ENCODE data around the gene UBE2G2.

Gene UBE2G2

GRCh38 chr21:44750675-44751025 lies 51.0 kb downstream of the UBE2G2 start:
- no peaks in the 10 kb centered on the region for H3K9me3 ChIP-seq (ENCODE audit: control insufficient read depth, low read length)
- WGBS, 2 experiments, result 79 to 82% methylated on average over 12 of the region's 12 CpGs
- no peak overlapping the region for H3K4me3 ChIP-seq (ENCODE audit: insufficient read depth, low read depth, low read length)
- H3K36me3 ChIP-seq (ENCODE audit: control insufficient read depth, insufficient read depth, low read length), result no peaks in the 10 kb centered on the region
- peaks cover 9% of the 10 kb centered on the region for H3K4me1 ChIP-seq (ENCODE audit: control insufficient read depth, insufficient read depth, low read length)
- H3K27ac ChIP-seq (ENCODE audit: insufficient read depth, low read depth, low read length, poor library complexity, severe bottlenecking), result no peak overlapping the region
- H3K27me3 ChIP-seq (ENCODE audit: control insufficient read depth, insufficient read depth, low read length, poor library complexity, severe bottlenecking), result peaks cover 9% of the 10 kb centered on the region

- 91 to 92% methylated on average over 47 of the region's 47 CpGs for WGBS, 2 experiments
- H3K4me3 ChIP-seq (ENCODE audit: insufficient read depth, low read depth, low read length), result no peak overlapping the region
- no peak overlapping the region for H3K27ac ChIP-seq (ENCODE audit: insufficient read depth, low read depth, low read length, poor library complexity, severe bottlenecking)
- no peaks in the 10 kb centered on the region for H3K9me3 ChIP-seq (ENCODE audit: control insufficient read depth, low read length)
- peaks cover 9% of the 10 kb centered on the region for H3K27me3 ChIP-seq (ENCODE audit: control insufficient read depth, insufficient read depth, low read length, poor library complexity, severe bottlenecking)
- H3K36me3 ChIP-seq (ENCODE audit: control insufficient read depth, insufficient read depth, low read length), result no peaks in the 10 kb centered on the region
- peaks cover 9% of the 10 kb centered on the region for H3K4me1 ChIP-seq (ENCODE audit: control insufficient read depth, insufficient read depth, low read length)
Measured at GRCh38 chr21:44749759-44750674, 51.6 kb downstream of the UBE2G2 start.

- no peak overlapping the region for H3K4me3 ChIP-seq (ENCODE audit: insufficient read depth, low read depth, low read length)
- no peaks in the 10 kb centered on the region for H3K9me3 ChIP-seq (ENCODE audit: control insufficient read depth, low read length)
- H3K4me1 ChIP-seq (ENCODE audit: control insufficient read depth, insufficient read depth, low read length), result peaks cover 9% of the 10 kb centered on the region
- peaks cover 9% of the 10 kb centered on the region for H3K27me3 ChIP-seq (ENCODE audit: control insufficient read depth, insufficient read depth, low read length, poor library complexity, severe bottlenecking)
- H3K27ac ChIP-seq (ENCODE audit: insufficient read depth, low read depth, low read length, poor library complexity, severe bottlenecking), result no peak overlapping the region
- WGBS, 2 experiments, result 66 to 71% methylated on average over 26 of the region's 26 CpGs
- H3K36me3 ChIP-seq (ENCODE audit: control insufficient read depth, insufficient read depth, low read length), result no peaks in the 10 kb centered on the region
Measured at GRCh38 chr21:44749116-44749758, 52.4 kb downstream of the UBE2G2 start.

GRCh38 chr21:44748621-44749020 lies 53.0 kb downstream of the UBE2G2 start:
- Histone ChIP-seq H3K27ac (ENCODE audit: insufficient read depth, low read depth, low read length, poor library complexity, severe bottlenecking) (no peak overlapping the region), H3K36me3 (ENCODE audit: control insufficient read depth, insufficient read depth, low read length) (no peaks in the 10 kb centered on the region), H3K4me3 (ENCODE audit: insufficient read depth, low read depth, low read length) (no peak overlapping the region), H3K27me3 (ENCODE audit: control insufficient read depth, insufficient read depth, low read length, poor library complexity, severe bottlenecking) (peaks cover 9% of the 10 kb centered on the region), H3K4me1 (ENCODE audit: control insufficient read depth, insufficient read depth, low read length) (peaks cover 9% of the 10 kb centered on the region), H3K9me3 (ENCODE audit: control insufficient read depth, low read length) (no peaks in the 10 kb centered on the region)
- 16 to 19% methylated on average over 16 of the region's 16 CpGs for WGBS, 2 experiments

- WGBS, 2 experiments, result 91 to 92% methylated on average over 1 of the region's 1 CpG
- no peaks in the 10 kb centered on the region for H3K9me3 ChIP-seq (ENCODE audit: control insufficient read depth, low read length)
- no peaks in the 10 kb centered on the region for H3K36me3 ChIP-seq (ENCODE audit: control insufficient read depth, insufficient read depth, low read length)
Measured at GRCh38 chr21:44742418-44743153, 59.0 kb downstream of the UBE2G2 start.

GRCh38 chr21:44741921-44742320 lies 59.7 kb downstream of the UBE2G2 start:
- no peaks in the 10 kb centered on the region for H3K9me3 ChIP-seq (ENCODE audit: control insufficient read depth, low read length)
- WGBS, 2 experiments, result 94 to 97% methylated on average over 3 of the region's 3 CpGs
- H3K4me1 ChIP-seq (ENCODE audit: control insufficient read depth, insufficient read depth, low read length), result no peaks in the 10 kb centered on the region
- H3K27ac ChIP-seq (ENCODE audit: insufficient read depth, low read depth, low read length, poor library complexity, severe bottlenecking), result no peak overlapping the region
- H3K4me3 ChIP-seq (ENCODE audit: insufficient read depth, low read depth, low read length), result no peak overlapping the region
- no peaks in the 10 kb centered on the region for H3K36me3 ChIP-seq (ENCODE audit: control insufficient read depth, insufficient read depth, low read length)
- no peaks in the 10 kb centered on the region for H3K27me3 ChIP-seq (ENCODE audit: control insufficient read depth, insufficient read depth, low read length, poor library complexity, severe bottlenecking)

More at GRCh38 chr21:44742418-44743153, 59.0 kb downstream of the UBE2G2 start:
- no peaks in the 10 kb centered on the region for H3K4me1 ChIP-seq (ENCODE audit: control insufficient read depth, insufficient read depth, low read length)
- no peaks in the 10 kb centered on the region for H3K27me3 ChIP-seq (ENCODE audit: control insufficient read depth, insufficient read depth, low read length, poor library complexity, severe bottlenecking)
- no peak overlapping the region for H3K4me3 ChIP-seq (ENCODE audit: insufficient read depth, low read depth, low read length)
- no peak overlapping the region for H3K27ac ChIP-seq (ENCODE audit: insufficient read depth, low read depth, low read length, poor library complexity, severe bottlenecking)

- H3K4me1 ChIP-seq (ENCODE audit: control insufficient read depth, insufficient read depth, low read length), result no peaks in the 10 kb centered on the region
- no peak overlapping the region for H3K4me3 ChIP-seq (ENCODE audit: insufficient read depth, low read depth, low read length)
- no peaks in the 10 kb centered on the region for H3K36me3 ChIP-seq (ENCODE audit: control insufficient read depth, insufficient read depth, low read length)
- no peak overlapping the region for H3K27ac ChIP-seq (ENCODE audit: insufficient read depth, low read depth, low read length, poor library complexity, severe bottlenecking)
- no peaks in the 10 kb centered on the region for H3K27me3 ChIP-seq (ENCODE audit: control insufficient read depth, insufficient read depth, low read length, poor library complexity, severe bottlenecking)
- no peaks in the 10 kb centered on the region for H3K9me3 ChIP-seq (ENCODE audit: control insufficient read depth, low read length)
- 57 to 60% methylated on average over 7 of the region's 7 CpGs for WGBS, 2 experiments
Measured at GRCh38 chr21:44740742-44741141, 60.9 kb downstream of the UBE2G2 start.

GRCh38 chr21:44739316-44739715 lies 62.3 kb downstream of the UBE2G2 start:
- H3K27ac ChIP-seq (ENCODE audit: insufficient read depth, low read depth, low read length, poor library complexity, severe bottlenecking), result no peak overlapping the region
- 84 to 89% methylated on average over 1 of the region's 1 CpG for WGBS, 2 experiments
- H3K9me3 ChIP-seq (ENCODE audit: control insufficient read depth, low read length), result no peaks in the 10 kb centered on the region
- H3K27me3 ChIP-seq (ENCODE audit: control insufficient read depth, insufficient read depth, low read length, poor library complexity, severe bottlenecking), result no peaks in the 10 kb centered on the region
- no peaks in the 10 kb centered on the region for H3K36me3 ChIP-seq (ENCODE audit: control insufficient read depth, insufficient read depth, low read length)
- H3K4me1 ChIP-seq (ENCODE audit: control insufficient read depth, insufficient read depth, low read length), result no peaks in the 10 kb centered on the region
- no peak overlapping the region for H3K4me3 ChIP-seq (ENCODE audit: insufficient read depth, low read depth, low read length)

- Histone ChIP-seq H3K27ac (ENCODE audit: insufficient read depth, low read depth, low read length, poor library complexity, severe bottlenecking) (no peak overlapping the region), H3K4me1 (ENCODE audit: control insufficient read depth, insufficient read depth, low read length) (no peaks in the 10 kb centered on the region), H3K9me3 (ENCODE audit: control insufficient read depth, low read length) (no peaks in the 10 kb centered on the region), H3K36me3 (ENCODE audit: control insufficient read depth, insufficient read depth, low read length) (no peaks in the 10 kb centered on the region), H3K4me3 (ENCODE audit: insufficient read depth, low read depth, low read length) (no peak overlapping the region), H3K27me3 (ENCODE audit: control insufficient read depth, insufficient read depth, low read length, poor library complexity, severe bottlenecking) (no peaks in the 10 kb centered on the region)
- WGBS, 2 experiments, result 75 to 77% methylated on average over 3 of the region's 3 CpGs
Measured at GRCh38 chr21:44738621-44739020, 63.0 kb downstream of the UBE2G2 start.
